Measurements from ENCODE around the gene C19orf25. TPM values are rescaled to one million over a fixed set of nuclear protein-coding genes. Genes with fewer than 3 reads are reported as not detected.
A peak's percentile ranks its signal among the peaks of the same experiment; 100 is the strongest.

Gene C19orf25
- total and polyA plus RNA-seq, 2 of the 13 experiments (the other 11 are each of a cell fraction or from before 2014, with no cell fraction given): 14.2 to 32.4 TPM

DNA sequence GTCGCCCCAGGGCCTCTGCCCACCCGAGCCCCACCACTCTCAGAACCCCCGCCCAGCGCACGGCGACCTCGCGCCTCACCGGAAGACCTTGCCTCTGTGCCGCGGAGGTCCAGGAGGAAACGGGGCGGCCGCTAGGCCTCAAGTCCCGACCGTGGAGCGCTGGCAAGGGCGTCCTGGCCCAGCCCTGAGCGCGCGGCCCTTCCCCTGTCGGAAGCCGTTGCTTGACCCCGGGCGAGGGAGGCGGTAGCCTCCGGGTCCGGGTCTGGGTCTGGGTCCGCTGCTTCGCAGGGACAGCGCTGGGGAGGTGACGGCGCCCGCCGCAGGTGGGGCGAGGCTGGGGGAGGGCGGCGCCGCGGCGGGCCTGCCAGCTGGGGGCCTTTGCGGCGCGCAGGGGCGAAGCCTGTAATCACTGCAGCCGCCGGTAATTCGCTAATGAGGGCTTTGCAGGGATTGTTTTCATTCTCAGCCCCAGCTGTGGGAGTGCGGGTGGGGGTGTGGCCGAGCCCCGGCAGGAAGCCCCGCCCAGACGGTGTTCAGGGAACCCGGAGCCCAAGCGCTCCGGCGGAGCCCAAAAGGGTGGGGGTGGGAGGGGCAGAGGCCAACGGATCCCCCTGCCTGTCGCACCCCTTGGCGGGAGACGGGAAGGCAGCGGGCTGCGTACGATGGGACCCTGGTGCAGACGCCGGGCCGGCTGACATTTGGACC, 8.6 kb downstream of the C19orf25 start (continued):
- TF ChIP-seq, protein P1, sequence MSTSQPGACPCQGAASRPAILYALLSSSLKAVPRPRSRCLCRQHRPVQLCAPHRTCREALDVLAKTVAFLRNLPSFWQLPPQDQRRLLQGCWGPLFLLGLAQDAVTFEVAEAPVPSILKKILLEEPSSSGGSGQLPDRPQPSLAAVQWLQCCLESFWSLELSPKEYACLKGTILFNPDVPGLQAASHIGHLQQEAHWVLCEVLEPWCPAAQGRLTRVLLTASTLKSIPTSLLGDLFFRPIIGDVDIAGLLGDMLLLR (CRISPR knock-in tag; IDR thresholded peaks at IDR 0.05): no peak
- TF ChIP-seq, protein P2, sequence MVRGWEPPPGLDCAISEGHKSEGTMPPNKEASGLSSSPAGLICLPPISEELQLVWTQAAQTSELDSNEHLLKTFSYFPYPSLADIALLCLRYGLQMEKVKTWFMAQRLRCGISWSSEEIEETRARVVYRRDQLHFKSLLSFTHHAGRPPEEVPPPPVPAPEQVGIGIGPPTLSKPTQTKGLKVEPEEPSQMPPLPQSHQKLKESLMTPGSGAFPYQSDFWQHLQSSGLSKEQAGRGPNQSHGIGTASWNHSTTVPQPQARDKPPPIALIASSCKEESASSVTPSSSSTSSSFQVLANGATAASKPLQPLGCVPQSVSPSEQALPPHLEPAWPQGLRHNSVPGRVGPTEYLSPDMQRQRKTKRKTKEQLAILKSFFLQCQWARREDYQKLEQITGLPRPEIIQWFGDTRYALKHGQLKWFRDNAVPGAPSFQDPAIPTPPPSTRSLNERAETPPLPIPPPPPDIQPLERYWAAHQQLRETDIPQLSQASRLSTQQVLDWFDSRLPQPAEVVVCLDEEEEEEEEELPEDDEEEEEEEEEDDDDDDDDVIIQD (CRISPR knock-in tag; IDR thresholded peaks at IDR 0.05; ENCODE audit: low read depth): no peak
- TF ChIP-seq HIVEP1 (CRISPR knock-in tag; IDR thresholded peaks at IDR 0.05): no peak
- TF ChIP-seq, protein P3, sequence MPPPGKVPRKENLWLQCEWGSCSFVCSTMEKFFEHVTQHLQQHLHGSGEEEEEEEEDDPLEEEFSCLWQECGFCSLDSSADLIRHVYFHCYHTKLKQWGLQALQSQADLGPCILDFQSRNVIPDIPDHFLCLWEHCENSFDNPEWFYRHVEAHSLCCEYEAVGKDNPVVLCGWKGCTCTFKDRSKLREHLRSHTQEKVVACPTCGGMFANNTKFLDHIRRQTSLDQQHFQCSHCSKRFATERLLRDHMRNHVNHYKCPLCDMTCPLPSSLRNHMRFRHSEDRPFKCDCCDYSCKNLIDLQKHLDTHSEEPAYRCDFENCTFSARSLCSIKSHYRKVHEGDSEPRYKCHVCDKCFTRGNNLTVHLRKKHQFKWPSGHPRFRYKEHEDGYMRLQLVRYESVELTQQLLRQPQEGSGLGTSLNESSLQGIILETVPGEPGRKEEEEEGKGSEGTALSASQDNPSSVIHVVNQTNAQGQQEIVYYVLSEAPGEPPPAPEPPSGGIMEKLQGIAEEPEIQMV (CRISPR knock-in tag; IDR thresholded peaks at IDR 0.05; ENCODE audit: low read depth): 0 out of 2 replicates have a peak, but pooled peaks have one; percentile 15
- TF ChIP-seq ZFP62 (CRISPR knock-in tag; IDR thresholded peaks at IDR 0.05): no peak
- TF ChIP-seq SRY (CRISPR knock-in tag; IDR thresholded peaks at IDR 0.05): no peak
- no peak for TF ChIP-seq SRSF9 (IDR thresholded peaks at IDR 0.05; ENCODE audit: borderline replicate concordance, insufficient read depth, low read depth, low read length, poor library complexity, severe bottlenecking)
- no peak for TF ChIP-seq ZNF33B (CRISPR knock-in tag; IDR thresholded peaks at IDR 0.05)
- TF ChIP-seq ZNF263 (CRISPR knock-in tag; IDR thresholded peaks at IDR 0.05): 0 out of 2 replicates have a peak, but pooled peaks have one; percentile 10
- no peak; the same call in 1 of the 2 replicates for TF ChIP-seq ZSCAN21 (CRISPR knock-in tag; IDR thresholded peaks at IDR 0.05; ENCODE audit: borderline replicate concordance)
- TF ChIP-seq ZNF629 (CRISPR knock-in tag; conservative IDR thresholded peaks at IDR 0.05): no peak
- no peak for TF ChIP-seq SAFB2 (CRISPR knock-in tag; IDR thresholded peaks at IDR 0.05; ENCODE audit: borderline replicate concordance, low read depth)
- no peak for TF ChIP-seq ZKSCAN5 (CRISPR knock-in tag; IDR thresholded peaks at IDR 0.05)
- no peak for TF ChIP-seq SRF (IDR thresholded peaks at IDR 0.05; ENCODE audit: low read depth, low read length)
- TF ChIP-seq GATAD1 (CRISPR knock-in tag; IDR thresholded peaks at IDR 0.05): no peak
- TF ChIP-seq, protein P4, sequence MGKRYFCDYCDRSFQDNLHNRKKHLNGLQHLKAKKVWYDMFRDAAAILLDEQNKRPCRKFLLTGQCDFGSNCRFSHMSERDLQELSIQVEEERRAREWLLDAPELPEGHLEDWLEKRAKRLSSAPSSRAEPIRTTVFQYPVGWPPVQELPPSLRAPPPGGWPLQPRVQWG (CRISPR knock-in tag; IDR thresholded peaks at IDR 0.05; ENCODE audit: borderline replicate concordance, low read depth): no peak
- TF ChIP-seq ZBTB21 (CRISPR knock-in tag; IDR thresholded peaks at IDR 0.05): no peak
- TF ChIP-seq ARID2 (CRISPR knock-in tag; IDR thresholded peaks at IDR 0.05; ENCODE audit: borderline replicate concordance): 0 out of 2 replicates have a peak, but pooled peaks have one; percentile 31
- no peak for TF ChIP-seq ZNF432 (CRISPR knock-in tag; IDR thresholded peaks at IDR 0.05; ENCODE audit: borderline replicate concordance)
- no peak for TF ChIP-seq KDM1A (CRISPR knock-in tag; IDR thresholded peaks at IDR 0.05)
- no peak for TF ChIP-seq REXO4 (CRISPR knock-in tag; IDR thresholded peaks at IDR 0.05; ENCODE audit: borderline replicate concordance)
- no peak; the same call in none of the 2 replicates for TF ChIP-seq RBFOX2 (IDR thresholded peaks at IDR 0.05; ENCODE audit: low read depth, low read length)
- TF ChIP-seq TBX2 (CRISPR knock-in tag; IDR thresholded peaks at IDR 0.05; ENCODE audit: borderline replicate concordance): 0 out of 2 replicates have a peak, but pooled peaks have one; percentile 17
- no peak for TF ChIP-seq YEATS2 (CRISPR knock-in tag; IDR thresholded peaks at IDR 0.05; ENCODE audit: borderline replicate concordance)
- no peak; the same call in 1 of the 2 replicates for TF ChIP-seq MTF2 (CRISPR knock-in tag; IDR thresholded peaks at IDR 0.05; ENCODE audit: borderline replicate concordance)
- TF ChIP-seq NFRKB (IDR thresholded peaks at IDR 0.05): no peak
- TF ChIP-seq AGO2 (optimal IDR thresholded peaks at IDR 0.05; ENCODE audit: low read depth, low read length): peak; percentile 90
- TF ChIP-seq CREB1 (IDR thresholded peaks at IDR 0.05): no peak
- TF ChIP-seq CREB1 (CRISPR knock-in tag; IDR thresholded peaks at IDR 0.05): no peak
